B cell (primary cell): ENCODE results near the gene RNF167.

Experiments used
- EZH2 ChIP-seq: IDR thresholded peaks from 2 replicates; pipeline ENCODE4 v1.6.1; 2012; ENCODE audit warnings: borderline replicate concordance, low read depth, mild to moderate bottlenecking, moderate library complexity, low read length; ENCODE audit not compliant: insufficient read depth, poor library complexity, severe bottlenecking
- TF ChIP-seq, protein P1 (sequence below): fragments of 200-600 bp; IDR thresholded peaks from one replicate; pipeline ENCODE4 v1.8.0; 2022; ENCODE audit warnings: antibody characterized with exemption, mild to moderate bottlenecking

- TF ChIP-seq, protein P1, sequence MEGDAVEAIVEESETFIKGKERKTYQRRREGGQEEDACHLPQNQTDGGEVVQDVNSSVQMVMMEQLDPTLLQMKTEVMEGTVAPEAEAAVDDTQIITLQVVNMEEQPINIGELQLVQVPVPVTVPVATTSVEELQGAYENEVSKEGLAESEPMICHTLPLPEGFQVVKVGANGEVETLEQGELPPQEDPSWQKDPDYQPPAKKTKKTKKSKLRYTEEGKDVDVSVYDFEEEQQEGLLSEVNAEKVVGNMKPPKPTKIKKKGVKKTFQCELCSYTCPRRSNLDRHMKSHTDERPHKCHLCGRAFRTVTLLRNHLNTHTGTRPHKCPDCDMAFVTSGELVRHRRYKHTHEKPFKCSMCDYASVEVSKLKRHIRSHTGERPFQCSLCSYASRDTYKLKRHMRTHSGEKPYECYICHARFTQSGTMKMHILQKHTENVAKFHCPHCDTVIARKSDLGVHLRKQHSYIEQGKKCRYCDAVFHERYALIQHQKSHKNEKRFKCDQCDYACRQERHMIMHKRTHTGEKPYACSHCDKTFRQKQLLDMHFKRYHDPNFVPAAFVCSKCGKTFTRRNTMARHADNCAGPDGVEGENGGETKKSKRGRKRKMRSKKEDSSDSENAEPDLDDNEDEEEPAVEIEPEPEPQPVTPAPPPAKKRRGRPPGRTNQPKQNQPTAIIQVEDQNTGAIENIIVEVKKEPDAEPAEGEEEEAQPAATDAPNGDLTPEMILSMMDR = no peak
- TF ChIP-seq EZH2 = no peak
Observed at GRCh38 chr17:4920351-4921048, 19.6 kb upstream of the RNF167 start.
